KOPT-K1 (cell line): ENCODE measurements around the gene PKP4.

Source experiments
- H3K27ac ChIP-seq: fragments of 200-600 bp; sonication (generic); 2 replicates; pipeline ENCODE4 v1.5.1; 2016; ENCODE audit warnings: antibody characterized with exemption, mild to moderate bottlenecking, low read depth, low read length; ENCODE audit not compliant: poor library complexity, severe bottlenecking
- H3K36me3 ChIP-seq: fragments of 200-600 bp; sonication (generic); 2 replicates; pipeline ENCODE4 v1.5.1; 2017; ENCODE audit warnings: antibody characterized with exemption, mild to moderate bottlenecking, low read length, moderate library complexity; ENCODE audit not compliant: insufficient read depth
- H3K9me3 ChIP-seq: fragments of 200-600 bp; sonication (generic); 2 replicates; pipeline ENCODE4 v1.5.1; 2017; ENCODE audit warnings: antibody characterized with exemption, low read length, mild to moderate bottlenecking; ENCODE audit not compliant: insufficient read depth, poor library complexity, severe bottlenecking

PKP4 gene

DNA sequence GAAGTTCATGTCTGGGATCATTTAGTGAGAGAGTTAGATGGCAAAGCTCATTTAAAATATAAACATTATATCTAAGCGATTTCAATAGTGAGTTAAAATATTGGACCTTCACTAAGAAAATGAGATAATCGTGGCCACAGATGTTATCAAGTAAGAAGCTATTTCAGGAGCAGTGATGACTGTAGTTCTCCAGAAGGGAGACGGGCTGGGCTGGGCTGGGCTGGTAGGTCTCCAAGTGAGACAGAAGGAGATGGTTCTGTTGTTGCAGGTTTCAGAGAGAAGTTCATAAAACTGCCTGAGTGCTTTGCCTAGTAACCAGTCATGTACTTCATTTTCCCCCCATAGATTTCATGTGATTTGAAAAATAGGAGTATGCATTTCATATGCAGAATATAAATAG is 208.2 kb downstream of the PKP4 start:
- H3K9me3 ChIP-seq, result no peaks in the 10 kb centered on the region
- H3K27ac ChIP-seq, result no peak overlapping the region
- H3K36me3 ChIP-seq, result peaks cover 34% of the 10 kb centered on the region

DNA sequence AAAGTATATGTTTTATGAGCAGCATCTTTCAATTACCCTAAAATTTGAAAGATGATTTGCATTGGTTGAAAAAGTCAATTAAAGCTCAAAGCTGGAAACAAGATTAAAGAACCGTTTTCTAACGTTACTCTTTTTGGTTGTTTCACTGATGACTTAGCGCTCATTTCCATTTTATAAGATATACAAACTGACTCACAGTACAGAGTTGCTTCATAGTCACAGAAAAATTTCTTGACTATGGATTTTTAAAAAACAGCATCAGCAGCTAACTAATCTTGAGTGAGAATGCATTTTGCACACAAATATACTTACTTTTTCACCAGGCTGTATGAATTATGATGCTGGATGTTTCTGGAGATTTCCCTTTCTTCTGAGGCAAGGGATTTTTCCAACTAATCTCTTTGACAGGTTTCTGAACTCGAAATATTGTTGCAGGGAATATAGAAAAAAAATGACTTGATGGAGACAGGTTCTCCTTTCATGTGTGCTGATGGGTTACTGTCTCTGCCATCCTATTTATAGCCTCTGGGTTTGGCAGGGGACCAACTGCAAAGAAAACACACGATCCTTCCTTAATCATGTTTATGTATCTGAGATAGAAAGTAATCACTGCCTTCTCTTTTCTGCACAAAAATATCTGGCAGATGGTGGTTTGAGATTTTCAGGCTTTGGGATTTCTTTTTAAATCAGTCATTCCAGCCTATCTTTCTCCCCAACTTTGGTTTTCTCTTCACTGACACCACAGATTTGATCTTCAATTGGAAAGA is 209.0 kb downstream of the PKP4 start:
- Histone ChIP-seq H3K9me3 (no peaks in the 10 kb centered on the region), H3K36me3 (peaks cover 39% of the 10 kb centered on the region), H3K27ac (no peak overlapping the region)

DNA sequence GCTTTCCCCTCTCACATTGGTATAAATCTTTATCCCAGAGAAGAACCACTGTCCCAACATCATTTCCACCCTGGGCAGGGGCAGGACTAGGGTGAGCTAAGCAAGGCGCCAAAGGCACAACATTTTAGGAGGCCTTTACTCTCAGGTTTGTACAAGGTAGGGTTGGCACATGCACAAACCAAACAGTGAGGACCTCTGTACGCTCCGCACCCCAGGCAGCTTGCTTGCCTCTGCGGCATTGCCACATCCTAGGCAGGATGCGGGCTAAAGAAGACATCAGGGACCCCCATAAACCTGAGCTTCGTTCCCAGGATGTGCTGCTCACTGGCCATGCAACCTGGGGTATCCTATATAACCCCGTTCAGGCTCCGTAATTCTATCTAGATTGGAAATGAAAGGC is 210.2 kb downstream of the PKP4 start:
- Histone ChIP-seq H3K9me3 (no peaks in the 10 kb centered on the region), H3K36me3 (peaks cover 39% of the 10 kb centered on the region), H3K27ac (no peak overlapping the region)

DNA sequence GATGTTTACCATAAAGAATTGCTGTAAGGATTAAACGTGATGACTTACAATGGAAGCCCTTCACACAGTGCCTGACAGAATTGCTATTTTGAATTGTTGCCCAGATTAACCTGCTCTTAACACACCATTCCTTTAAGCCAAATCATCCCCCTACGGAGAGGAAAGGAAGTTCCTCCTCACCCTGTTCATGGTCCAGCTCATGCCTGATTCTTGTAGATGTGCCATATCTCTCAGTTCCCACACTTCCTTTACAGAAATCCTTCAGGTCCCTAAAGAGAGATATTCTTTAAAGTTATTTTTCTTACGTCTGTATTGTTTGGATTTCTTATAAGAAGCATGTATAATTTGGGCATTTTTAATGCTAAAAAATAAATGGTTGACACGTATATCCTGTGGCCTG is 210.8 kb downstream of the PKP4 start:
- H3K27ac ChIP-seq, result no peak overlapping the region
- H3K36me3 ChIP-seq, result peaks cover 38% of the 10 kb centered on the region

DNA sequence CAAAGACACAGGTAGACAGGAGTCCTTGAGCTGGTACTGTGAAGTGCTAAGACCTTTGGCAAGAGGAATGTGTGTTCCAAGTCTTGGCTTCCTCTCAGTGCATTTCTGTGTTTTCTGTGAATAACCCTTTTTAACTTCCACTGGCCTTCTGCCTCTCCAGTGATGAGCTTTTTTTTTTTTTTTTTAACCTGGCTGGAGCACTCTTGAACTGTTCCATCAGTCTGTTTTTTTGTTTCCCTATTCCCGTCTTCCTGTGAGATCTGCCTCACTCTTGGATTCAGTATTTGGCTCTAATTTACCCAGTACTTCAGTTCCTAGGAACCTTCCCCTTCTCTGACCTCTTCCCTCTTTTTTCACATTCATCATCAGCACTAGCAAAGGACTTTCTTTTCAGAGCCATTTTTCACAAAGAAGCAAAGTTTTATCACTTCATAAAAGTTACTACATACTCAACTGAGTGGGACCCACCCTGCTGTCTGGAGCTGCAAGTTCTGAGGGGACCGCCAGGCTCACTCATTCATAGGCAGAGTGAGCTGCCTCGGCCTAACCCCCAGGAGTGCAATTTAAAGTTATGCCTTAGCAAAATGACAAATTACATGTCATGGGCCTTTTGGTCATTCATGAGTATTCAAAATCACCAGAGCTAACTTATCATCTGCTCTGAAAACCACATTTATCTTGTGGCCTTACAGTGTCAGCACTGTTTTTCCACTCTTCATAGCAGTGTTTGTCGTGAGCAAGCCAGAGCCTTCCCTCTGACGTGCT is 211.4 kb downstream of the PKP4 start:
- peaks cover 32% of the 10 kb centered on the region for H3K36me3 ChIP-seq
- H3K27ac ChIP-seq, result no peak overlapping the region
- no peaks in the 10 kb centered on the region for H3K9me3 ChIP-seq

More for the DNA sequence above, 210.8 kb downstream of the PKP4 start:
- no peaks in the 10 kb centered on the region for H3K9me3 ChIP-seq

DNA sequence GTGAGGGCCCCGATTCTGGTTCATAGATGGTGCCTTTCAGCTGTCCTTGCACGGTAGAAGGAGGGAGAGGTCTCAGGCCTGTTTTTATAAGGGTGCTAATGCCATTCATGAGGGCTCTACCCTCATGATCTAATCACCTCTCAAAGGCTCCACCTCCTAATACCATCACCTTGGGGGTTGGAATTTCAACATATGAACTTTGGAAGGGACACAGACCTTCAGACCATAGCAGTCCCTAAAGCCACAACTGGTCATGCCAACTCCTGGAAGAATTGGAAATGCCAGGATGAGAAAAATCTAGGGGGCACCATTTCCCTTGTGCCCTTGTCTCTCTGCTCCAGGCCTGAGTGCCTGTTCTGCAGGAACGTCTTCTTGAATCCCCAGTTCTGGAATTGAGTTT is 213.5 kb downstream of the PKP4 start:
- peaks cover 21% of the 10 kb centered on the region for H3K36me3 ChIP-seq
- no peaks in the 10 kb centered on the region for H3K9me3 ChIP-seq
- no peak overlapping the region for H3K27ac ChIP-seq

DNA sequence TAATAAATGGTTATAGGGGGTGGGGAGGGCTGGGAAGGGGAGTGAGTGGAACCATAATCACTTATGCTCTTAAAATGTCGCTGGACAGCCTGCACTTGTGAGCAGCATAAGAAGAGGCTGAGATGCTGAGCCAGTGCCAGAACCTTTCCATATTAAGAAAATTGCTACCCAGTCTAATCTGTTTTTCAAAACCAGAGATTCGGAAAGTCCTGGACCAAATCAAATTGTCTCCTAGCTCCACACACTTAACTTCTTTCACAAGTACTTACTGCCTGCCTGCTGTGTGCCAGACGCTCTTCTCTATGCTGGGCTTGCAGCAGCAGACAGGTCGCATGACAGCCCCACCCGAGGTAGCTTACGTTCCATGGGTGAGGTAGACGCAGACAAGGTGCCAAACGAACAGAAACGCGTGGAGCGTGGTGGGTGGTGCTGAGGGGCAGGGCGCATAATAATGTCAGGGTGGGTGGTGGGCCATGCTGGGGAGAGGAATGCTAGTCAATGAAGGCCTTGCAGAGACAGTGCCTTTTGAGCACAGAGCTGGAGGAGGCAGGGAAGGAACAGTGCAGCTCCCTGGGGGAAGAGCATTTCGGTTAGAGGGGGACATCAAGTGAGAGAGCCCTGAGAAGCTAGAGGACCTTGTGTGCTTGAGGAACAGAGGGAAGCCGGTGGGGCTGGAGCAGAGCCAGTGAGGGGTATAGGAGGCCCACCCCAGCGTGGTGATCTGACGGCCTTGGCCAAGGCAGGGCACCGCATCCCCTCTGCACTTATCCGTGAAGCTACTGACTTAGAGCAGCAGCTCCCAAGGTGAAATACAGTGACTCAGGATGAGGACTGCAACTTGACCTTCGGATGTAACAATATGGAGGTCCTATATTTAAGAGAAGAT is 214.9 kb downstream of the PKP4 start:
- Histone ChIP-seq H3K9me3 (no peaks in the 10 kb centered on the region), H3K27ac (no peak overlapping the region), H3K36me3 (peaks cover 26% of the 10 kb centered on the region)

DNA sequence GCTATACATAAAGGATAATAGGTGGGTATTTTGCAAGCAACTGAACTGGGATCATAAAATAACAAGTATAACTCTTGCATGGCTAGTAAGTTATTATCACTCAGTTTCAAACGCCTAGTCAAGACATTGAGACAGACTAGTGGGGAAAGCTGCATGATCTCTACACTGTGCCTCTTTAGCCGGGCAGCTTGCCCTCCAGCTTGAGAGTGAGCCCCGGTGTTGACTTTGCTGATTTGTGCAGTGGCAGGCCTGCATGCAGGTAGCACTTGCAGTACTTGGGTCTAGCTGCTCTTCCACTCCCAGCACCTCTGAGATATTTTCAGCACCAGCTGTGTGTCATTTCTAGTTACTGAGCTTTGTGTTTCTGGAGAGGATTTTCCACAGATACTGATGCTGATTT is 219.5 kb downstream of the PKP4 start:
- Histone ChIP-seq H3K36me3 (peaks cover 14% of the 10 kb centered on the region; the same call in 1 of the 2 replicates), H3K27ac (no peak overlapping the region), H3K9me3 (no peaks in the 10 kb centered on the region)

DNA sequence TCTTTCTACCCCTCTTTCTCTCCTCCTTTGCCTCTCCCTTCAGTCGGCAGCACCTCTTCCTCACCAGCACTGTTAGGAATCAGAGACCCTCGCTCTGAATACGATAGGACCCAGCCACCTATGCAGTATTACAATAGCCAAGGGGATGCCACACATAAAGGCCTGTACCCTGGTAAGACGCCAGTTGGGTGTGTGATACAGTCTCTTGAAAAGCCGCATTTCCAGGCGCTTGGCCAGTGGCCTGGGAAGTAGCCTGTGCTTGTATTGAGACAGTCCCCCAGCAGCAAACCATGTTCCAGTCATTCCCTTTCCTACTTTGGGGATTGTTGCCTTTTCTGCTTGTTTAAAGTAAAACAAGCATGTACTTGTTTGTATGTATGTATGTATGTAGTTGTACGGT is 219.9 kb downstream of the PKP4 start:
- Histone ChIP-seq H3K27ac (no peak overlapping the region), H3K36me3 (peaks cover 14% of the 10 kb centered on the region; the same call in 1 of the 2 replicates), H3K9me3 (no peaks in the 10 kb centered on the region)

DNA sequence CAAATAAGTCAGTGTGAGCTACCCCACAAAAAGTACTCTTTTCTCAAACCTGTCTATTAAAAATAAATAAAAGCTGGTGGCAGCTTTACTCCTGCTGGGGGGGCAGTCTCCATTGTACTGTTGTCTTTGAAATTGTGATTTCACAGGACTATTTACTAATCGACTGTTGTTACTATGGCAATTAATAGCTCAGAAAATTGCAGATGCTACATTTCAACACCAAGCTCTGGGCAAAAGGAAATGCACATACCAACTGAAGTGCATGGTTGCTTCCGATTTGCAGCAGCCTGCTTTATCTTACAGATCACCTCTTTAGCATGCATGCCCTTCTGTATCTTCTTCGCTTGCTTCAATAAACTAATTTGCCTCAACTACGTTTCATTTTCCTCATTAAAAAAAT is 220.8 kb downstream of the PKP4 start:
- H3K27ac ChIP-seq, result no peak overlapping the region
- no peaks in the 10 kb centered on the region for H3K9me3 ChIP-seq
- peaks cover 14% of the 10 kb centered on the region; the same call in 1 of the 2 replicates for H3K36me3 ChIP-seq

DNA sequence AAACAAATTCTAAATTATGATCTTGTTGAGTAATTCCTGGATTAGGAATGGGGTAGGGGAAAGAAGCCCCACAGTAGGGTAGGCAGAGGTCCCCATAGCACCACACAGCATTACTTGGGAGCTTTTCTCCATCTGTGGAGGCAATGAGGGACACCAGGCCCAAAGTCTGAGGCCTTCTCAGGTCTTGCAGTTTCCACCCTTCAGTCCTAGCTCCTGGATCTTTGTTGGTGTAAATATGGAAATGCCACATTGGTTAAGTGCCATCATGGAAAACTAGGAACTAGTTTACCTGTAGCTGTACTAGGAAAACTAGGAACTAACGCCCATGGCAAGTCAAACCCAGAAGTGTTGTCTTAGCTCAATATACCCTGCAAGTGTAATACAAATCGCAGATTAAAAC is 225.1 kb downstream of the PKP4 start:
- Histone ChIP-seq H3K36me3 (peaks cover 3% of the 10 kb centered on the region; the same call in 1 of the 2 replicates), H3K27ac (no peak overlapping the region), H3K9me3 (no peaks in the 10 kb centered on the region)

DNA sequence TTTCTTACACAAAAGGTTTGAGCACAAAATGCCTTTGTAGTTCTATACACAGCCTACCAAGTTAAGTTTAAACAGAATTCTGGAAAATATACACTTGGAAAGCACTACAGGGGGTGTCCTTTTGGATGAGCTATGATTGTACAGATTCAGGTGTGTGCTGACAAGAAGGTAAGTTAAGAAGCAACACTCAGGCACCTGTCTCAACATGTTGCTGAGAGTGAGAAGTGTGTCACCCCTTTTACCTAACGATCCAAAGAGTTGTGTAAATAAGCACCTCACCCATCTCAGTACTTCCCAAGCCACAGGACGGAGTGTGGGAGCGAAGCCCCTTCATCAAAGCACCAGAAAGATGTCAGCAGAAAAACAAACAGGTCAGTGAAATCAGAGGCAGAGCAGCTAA is 228.9 kb downstream of the PKP4 start:
- Histone ChIP-seq H3K36me3 (no peaks in the 10 kb centered on the region), H3K9me3 (no peaks in the 10 kb centered on the region), H3K27ac (no peak overlapping the region)

DNA sequence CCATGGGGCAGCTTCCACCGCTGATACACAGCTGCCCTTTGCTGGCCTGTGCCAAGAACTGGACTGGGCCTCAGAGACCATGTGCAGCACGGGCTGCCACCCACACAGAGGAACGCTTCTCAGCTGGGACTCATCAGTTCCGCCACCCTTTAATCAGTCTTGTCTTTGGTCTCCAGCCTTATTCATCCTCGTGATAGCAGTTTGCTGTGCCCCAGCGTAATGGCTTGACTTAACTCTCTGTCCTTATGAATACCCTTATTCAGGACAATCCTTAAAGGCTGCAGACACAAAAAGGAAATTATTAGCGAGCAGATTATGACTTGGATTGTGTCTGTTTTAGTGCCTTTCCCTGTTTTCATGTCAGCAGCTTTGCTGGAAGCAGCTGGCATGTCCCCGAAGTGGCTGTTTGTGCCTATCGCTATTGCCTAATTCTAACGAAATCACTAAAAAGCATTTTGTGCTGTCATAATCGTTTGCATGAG is 229.5 kb downstream of the PKP4 start:
- Histone ChIP-seq H3K36me3 (no peaks in the 10 kb centered on the region), H3K9me3 (no peaks in the 10 kb centered on the region), H3K27ac (no peak overlapping the region)

DNA sequence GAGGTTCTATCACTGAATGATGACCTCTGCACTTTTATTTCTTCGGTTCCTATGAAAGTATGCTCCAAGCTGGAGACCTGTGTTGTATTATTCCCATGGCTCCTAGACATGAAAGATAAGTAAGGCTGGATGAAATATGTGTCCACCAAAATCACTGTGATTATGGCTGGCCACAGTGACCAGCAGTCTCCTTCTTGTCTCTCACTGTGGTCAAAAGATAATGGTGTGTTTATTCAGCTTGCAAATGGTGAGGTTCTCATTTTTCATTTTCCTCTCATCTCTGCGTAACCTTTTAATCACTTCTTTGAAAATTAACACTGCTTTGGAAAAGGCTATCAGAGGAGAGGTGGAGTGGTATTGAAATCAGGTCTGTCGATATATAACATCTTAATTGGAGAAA is 230.6 kb downstream of the PKP4 start:
- no peaks in the 10 kb centered on the region for H3K9me3 ChIP-seq
- no peak overlapping the region for H3K27ac ChIP-seq
- no peaks in the 10 kb centered on the region for H3K36me3 ChIP-seq

DNA sequence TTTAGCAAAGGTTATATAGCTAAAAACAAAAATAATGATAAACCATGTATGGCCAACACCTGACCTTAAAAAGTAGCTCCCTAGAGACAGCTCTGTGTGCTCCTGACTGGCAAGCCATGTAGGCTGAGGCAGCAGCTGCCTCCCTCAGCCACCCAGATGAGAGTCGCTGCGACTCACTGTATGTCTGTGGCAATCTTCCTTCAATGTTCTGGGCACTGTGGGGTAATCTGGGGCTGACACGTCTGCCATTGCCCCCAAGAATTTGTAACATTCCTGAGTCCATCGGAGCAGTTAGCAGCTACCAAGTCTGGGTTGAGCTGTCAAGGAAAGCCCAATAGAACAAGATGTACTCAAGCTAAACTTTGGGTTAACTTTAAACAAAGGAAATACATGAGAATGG is 232.0 kb downstream of the PKP4 start:
- no peak overlapping the region for H3K27ac ChIP-seq
- H3K36me3 ChIP-seq, result no peaks in the 10 kb centered on the region
- no peaks in the 10 kb centered on the region for H3K9me3 ChIP-seq
